Fibroblast of the aortic adventitia (primary cell): Measurements from ENCODE around the gene EN2. TPM values are rescaled to one million over a fixed set of nuclear protein-coding genes. Genes with fewer than 3 reads are reported as not detected.

Experiments used
- DNase-seq: peaks from one replicate; pipeline ENCODE4 v3.0.0-alpha.2; 2010; ENCODE audit warnings: low read depth
- H3K4me3 ChIP-seq: 2 replicates; pipeline ENCODE4 v1.5.1; 2011; ENCODE audit warnings: low read depth, mild to moderate bottlenecking, control low read depth, low read length, moderate library complexity
- CTCF ChIP-seq: IDR thresholded peaks from 2 replicates; pipeline ENCODE4 v1.5.1; 2011; ENCODE audit warnings: mild to moderate bottlenecking, low read length, control low read depth, inconsistent platforms; ENCODE audit not compliant: insufficient read depth
- total RNA-seq: library from RNA; depleted of rRNA; stranded (reverse); fragments of >200 nt; gene quantifications from 2 replicates; pipeline ENCODE4 v1.2.3, GENCODE V29; 2012; ENCODE audit warnings: low replicate concordance

The EN2 gene
- total RNA-seq, 1 donor, result under 0.01 TPM

DNA sequence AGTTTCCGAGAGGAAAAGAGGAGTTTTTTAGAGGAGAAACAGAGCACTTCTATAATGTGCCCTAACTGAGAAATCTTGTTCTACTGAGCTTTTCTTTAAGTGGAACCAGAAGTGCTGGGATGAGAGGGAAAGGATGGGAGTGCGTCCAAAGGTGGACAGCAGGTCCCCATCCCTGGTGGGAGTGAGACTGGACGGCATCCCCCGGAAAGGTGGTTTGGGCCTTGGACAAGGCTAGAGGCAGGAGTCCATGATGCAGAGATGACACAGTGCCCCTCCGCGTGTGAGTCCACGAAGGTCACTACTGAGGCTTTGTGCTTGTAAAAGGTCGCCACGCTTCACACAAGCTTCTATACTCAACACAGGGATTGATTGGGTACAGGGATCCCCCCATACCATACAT lies 6.1 kb upstream of the EN2 start:
- no peak overlapping the region for H3K4me3 ChIP-seq
- DNase-seq, result no peak
- no peak for TF ChIP-seq CTCF

DNA sequence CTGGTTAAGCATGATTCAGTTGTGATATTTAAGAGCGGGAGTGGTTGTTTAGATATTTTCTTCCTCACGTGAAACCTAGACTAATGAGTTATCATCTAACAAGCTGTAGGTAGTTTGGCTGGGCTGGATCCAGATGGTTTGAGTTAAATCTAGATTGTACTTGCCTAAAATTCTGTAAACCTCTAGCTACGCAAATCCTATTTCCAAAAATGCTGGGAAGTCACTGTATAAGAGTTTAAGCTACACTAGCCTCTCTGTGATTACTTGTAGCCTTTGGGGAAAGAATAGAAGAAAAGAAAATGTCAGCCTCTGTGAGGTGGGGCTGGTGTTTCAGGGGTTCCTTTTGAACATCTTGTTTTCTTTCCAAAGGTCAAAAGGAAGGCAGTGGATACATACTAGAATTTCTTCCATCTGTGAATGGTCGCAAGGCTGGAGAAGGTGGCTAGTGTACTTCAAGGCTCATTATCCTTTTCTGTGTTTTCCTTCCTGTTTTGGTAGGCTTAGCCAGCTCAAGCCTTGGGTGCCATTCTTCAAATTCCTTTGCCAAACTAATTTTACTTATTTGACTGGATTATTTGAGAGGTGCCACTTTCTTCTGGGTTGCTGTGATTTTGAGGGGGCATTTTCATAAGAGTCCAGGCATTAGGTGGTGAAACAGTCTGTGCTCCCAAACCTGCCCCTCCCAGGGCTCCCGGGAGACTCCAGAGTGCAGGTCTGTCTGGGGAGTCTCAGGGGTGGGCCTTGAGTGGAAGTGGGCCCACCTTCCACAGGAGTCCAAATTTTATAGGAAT lies 5.2 kb upstream of the EN2 start:
- no peak overlapping the region for H3K4me3 ChIP-seq
- no peak for TF ChIP-seq CTCF
- DNase-seq, result no peak

DNA sequence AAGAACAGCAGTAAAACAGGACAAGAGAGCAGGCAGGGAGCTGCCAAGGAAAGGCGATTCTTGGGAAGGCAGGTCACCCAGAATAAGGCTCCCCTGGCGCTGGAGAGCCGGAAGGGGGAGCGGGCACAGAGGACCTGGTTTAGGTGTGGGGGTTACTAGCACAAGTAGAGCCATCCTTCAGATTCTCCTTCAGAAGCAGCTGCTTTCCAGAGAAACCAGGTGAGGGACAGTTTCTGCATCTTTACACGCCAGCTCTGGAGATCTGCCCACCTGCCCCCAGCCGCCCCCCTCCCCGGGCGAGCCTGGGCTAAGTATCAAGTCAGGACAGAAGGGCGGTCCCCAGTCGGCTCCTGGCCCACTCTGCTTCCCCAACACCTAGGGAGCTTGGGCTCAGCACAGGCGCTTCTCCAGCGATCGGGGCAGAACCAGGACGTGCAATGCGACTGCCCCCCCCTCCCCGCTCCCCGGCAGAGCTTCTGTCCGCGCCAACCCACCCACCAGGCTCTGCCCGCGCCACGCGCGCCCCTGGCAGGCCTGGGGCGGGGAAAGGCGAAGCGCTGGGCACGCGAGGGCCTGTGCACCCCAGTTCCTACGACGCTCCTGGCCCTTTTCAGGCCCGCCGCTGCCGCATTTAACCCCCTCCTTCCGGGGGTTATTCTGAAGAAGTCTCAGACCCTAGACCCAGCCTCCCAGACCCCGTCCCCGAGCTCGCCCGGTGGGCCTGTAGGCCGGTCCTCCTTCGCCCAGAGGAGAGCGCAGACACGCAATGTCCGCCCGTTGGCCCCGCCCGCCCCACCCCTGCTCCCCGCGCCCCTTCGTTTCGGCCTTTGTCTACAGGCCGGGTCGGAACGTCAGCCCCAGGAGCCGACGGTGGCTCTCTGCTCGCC lies 4.4 kb upstream of the EN2 start:
- no peak for TF ChIP-seq CTCF
- no peak for DNase-seq
- H3K4me3 ChIP-seq, result no peak overlapping the region

DNA sequence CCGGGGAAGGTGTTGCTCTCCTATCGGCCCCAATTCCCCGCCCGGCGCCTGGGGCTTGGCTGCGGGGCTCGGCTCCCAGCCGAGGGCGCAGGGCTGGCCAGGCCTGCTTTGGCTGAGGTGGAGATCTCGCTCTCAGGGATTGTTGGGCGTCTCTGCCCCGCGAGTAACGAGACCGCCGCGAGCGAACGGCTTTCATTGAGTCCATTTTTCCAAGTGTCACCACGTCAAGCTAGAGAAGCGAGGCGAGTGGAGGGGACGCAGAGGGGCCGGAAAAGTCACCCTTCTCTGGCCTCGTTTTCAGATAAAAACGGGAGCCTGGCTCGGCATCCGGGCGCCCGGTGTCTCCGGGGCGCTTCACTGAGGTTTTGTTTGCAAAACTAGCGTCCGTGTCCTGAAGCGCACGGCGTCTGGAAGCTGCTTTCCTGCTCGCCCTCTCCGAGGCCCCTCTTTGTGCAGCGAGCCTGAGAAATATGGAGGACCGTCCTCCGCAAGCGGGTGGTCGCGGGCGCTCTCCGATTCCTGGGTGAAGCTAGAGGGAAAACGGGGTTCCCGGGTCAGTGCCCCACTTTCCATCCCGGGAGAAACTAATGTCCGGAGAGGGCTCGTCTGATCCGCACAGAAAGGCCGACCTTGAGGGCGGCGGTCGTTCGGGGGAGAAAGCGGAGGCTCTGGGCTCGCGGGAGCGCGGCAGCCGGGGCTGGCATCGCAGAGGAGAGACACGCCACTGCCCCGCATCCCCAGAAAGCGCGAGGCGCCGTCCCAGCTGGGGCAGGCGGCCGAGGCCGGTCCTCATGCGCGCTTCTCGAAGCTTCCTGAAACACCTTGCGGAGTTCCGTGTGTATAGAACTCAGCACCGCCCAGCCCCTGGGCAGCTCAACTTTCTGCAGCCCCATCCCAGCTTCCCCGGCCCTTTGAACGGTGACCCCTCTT lies 3.5 kb upstream of the EN2 start:
- H3K4me3 ChIP-seq, result no peak overlapping the region
- TF ChIP-seq CTCF, result no peak
- DNase-seq, result no peak

- no peak for TF ChIP-seq CTCF
- no peak overlapping the region for H3K4me3 ChIP-seq
- no peak for DNase-seq
Observed at GRCh38 chr7:155455132-155455693, 2.7 kb upstream of the EN2 start.
